Measurements from ENCODE around the gene PIGS.

PIGS gene

DNA sequence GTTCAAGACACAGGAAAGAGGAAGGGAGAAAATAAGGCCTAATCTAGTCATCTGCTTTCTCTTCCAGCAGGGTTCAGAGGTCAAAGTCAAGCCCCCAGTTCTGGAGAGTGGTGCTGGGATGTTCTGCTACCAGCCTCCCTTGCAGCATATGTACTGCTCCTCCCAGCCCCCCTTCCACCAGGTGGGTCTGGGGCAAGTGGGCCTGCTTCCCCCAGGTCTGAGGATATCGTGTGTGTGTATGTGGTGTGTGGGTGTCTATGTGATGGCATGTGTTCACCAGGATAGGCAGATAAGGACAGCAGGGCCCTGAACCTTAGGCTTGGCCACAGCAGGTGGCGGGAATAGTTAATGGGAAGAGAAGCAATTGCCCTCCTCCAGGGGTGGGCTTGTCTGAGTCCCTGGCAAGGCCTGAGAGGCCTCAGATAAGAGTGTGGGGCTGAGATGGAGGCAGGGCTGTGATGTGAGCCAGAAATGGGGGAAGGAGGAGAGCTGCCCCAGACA, 44.1 kb downstream of the PIGS start:
- TF ChIP-seq GABPA (IDR thresholded peaks at IDR 0.05; ENCODE audit: low read depth) (no peak), SPI1 (IDR thresholded peaks at IDR 0.05; ENCODE audit: borderline replicate concordance, low read depth) (no peak), POLR2AphosphoS5 (IDR thresholded peaks at IDR 0.05; ENCODE audit: low read depth) (no peak)
- TF ChIP-seq, protein P1, sequence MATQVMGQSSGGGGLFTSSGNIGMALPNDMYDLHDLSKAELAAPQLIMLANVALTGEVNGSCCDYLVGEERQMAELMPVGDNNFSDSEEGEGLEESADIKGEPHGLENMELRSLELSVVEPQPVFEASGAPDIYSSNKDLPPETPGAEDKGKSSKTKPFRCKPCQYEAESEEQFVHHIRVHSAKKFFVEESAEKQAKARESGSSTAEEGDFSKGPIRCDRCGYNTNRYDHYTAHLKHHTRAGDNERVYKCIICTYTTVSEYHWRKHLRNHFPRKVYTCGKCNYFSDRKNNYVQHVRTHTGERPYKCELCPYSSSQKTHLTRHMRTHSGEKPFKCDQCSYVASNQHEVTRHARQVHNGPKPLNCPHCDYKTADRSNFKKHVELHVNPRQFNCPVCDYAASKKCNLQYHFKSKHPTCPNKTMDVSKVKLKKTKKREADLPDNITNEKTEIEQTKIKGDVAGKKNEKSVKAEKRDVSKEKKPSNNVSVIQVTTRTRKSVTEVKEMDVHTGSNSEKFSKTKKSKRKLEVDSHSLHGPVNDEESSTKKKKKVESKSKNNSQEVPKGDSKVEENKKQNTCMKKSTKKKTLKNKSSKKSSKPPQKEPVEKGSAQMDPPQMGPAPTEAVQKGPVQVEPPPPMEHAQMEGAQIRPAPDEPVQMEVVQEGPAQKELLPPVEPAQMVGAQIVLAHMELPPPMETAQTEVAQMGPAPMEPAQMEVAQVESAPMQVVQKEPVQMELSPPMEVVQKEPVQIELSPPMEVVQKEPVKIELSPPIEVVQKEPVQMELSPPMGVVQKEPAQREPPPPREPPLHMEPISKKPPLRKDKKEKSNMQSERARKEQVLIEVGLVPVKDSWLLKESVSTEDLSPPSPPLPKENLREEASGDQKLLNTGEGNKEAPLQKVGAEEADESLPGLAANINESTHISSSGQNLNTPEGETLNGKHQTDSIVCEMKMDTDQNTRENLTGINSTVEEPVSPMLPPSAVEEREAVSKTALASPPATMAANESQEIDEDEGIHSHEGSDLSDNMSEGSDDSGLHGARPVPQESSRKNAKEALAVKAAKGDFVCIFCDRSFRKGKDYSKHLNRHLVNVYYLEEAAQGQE (IDR thresholded peaks at IDR 0.05; ENCODE audit: insufficient replicate concordance, low read depth) = no peak
- TF ChIP-seq, protein P2, sequence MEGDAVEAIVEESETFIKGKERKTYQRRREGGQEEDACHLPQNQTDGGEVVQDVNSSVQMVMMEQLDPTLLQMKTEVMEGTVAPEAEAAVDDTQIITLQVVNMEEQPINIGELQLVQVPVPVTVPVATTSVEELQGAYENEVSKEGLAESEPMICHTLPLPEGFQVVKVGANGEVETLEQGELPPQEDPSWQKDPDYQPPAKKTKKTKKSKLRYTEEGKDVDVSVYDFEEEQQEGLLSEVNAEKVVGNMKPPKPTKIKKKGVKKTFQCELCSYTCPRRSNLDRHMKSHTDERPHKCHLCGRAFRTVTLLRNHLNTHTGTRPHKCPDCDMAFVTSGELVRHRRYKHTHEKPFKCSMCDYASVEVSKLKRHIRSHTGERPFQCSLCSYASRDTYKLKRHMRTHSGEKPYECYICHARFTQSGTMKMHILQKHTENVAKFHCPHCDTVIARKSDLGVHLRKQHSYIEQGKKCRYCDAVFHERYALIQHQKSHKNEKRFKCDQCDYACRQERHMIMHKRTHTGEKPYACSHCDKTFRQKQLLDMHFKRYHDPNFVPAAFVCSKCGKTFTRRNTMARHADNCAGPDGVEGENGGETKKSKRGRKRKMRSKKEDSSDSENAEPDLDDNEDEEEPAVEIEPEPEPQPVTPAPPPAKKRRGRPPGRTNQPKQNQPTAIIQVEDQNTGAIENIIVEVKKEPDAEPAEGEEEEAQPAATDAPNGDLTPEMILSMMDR (IDR thresholded peaks at IDR 0.05; ENCODE audit: insufficient read depth, low read length) = no peak

DNA sequence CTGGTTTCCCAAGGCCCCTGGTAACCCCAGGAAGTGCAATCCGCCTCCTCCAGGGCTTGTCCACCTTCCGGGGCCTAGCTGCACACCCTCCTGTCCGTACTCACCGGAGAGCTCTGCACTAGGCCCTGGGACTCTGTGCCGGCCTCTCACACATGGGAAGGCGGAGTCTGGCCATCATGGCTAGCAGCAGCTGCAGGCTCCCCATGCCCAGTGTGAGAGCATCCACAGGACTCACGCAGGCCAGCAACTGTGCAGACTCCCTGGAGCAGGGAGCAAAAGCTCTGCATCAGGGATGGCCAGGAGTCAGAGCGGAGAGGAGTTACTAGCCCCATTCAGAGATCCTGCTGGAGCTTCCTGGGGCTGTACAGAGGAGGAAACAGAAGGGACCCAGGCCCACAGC, 44.9 kb downstream of the PIGS start:
- Histone ChIP-seq H3K27ac (replicated peaks) (no peak overlapping the region), H3K4me3 (replicated peaks; ENCODE audit: insufficient read depth, low read length) (no peak overlapping the region), H3K27me3 (ENCODE audit: insufficient read depth, poor library complexity, severe bottlenecking) (no peaks in the 10 kb centered on the region)
- TF ChIP-seq GABPA (IDR thresholded peaks at IDR 0.05; ENCODE audit: low read depth) (no peak), SPI1 (IDR thresholded peaks at IDR 0.05; ENCODE audit: borderline replicate concordance, low read depth) (no peak)
- no peak for DNase-seq (ENCODE audit: low read depth in 1 of 2, low spot score in 1 of 2)

More for the DNA sequence above, 44.1 kb downstream of the PIGS start:
- no peak for DNase-seq (ENCODE audit: low read depth in 1 of 2, low spot score in 1 of 2)
- Histone ChIP-seq H3K4me3 (replicated peaks; ENCODE audit: insufficient read depth, low read length) (no peak overlapping the region), H3K27ac (replicated peaks) (no peak overlapping the region), H3K27me3 (ENCODE audit: insufficient read depth, poor library complexity, severe bottlenecking) (no peaks in the 10 kb centered on the region)

DNA sequence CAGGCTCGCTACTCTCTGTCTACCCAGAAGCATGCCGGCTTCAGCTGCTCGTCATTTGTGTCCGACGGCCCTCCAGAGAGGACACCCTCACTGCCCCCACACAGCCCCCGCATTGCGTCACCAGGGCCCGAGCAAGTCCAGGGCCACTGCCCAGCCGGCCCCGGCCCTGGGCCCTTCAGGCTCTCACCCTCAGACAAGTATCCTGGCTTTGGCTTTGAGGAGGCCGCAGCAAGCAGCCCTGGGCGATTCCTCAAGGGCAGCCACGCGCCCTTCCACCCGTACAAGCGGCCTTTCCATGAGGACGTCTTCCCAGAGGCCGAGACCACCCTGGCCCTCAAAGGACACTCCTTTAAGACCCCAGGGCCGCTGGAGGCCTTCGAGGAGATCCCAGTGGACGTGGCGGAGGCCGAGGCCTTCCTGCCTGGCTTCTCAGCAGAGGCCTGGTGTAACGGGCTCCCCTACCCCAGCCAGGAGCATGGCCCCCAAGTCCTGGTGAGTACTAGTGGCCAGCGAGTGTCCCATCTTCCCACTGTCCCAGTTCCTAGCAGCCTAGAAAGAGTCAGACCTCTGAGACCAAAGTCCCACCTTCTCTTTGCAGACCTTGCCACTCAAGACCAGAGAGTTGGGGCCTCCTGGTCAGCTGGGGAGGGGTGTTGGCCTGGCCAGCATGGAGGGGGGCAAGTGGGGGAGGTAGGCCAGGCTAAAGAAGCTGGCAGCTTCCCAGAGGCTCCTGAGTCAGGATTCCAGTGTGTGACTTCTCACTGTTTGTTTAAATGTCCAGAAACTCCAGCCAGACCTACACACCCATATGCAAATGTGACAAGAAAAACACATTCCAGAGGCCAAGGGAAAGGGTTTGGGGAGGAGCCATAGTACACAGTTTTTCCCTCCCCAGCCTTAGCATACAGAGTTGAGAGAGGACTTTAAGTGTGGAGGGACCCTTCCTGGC, 46.6 kb downstream of the PIGS start:
- no peak for DNase-seq (ENCODE audit: low read depth in 1 of 2, low spot score in 1 of 2)
- Histone ChIP-seq H3K27ac (replicated peaks) (no peak overlapping the region), H3K4me3 (replicated peaks; ENCODE audit: insufficient read depth, low read length) (no peak overlapping the region), H3K27me3 (ENCODE audit: insufficient read depth, poor library complexity, severe bottlenecking) (no peaks in the 10 kb centered on the region)
- TF ChIP-seq POLR2AphosphoS5 (IDR thresholded peaks at IDR 0.05; ENCODE audit: low read depth) = no peak
- TF ChIP-seq GABPA (IDR thresholded peaks at IDR 0.05; ENCODE audit: low read depth) = no peak
- TF ChIP-seq, protein P1 (IDR thresholded peaks at IDR 0.05; ENCODE audit: insufficient replicate concordance, low read depth) = no peak
- TF ChIP-seq, protein P2 (IDR thresholded peaks at IDR 0.05; ENCODE audit: insufficient read depth, low read length) = no peak
- TF ChIP-seq SPI1 (IDR thresholded peaks at IDR 0.05; ENCODE audit: borderline replicate concordance, low read depth) = no peak

DNA sequence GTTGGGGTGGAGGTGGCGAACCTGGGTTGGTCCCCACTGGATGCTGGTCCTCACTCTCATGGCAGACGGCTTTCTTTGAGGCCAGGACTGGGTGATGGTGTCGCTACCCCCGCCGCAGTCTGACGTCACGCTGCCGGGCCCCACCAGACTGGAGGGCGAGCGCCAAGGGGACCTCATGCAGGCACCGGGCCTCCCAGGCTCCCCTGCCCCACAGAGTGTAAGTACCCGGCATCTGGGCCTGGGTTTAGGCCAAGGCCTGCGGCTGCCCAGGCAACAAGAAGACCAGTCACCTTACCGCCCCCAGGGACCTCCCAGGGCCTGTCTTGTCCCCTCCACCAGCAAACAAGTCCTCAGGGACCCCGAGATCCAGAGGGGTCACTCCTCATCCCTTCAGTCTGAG, 47.4 kb downstream of the PIGS start:
- DNase-seq (ENCODE audit: low read depth in 1 of 2, low spot score in 1 of 2) = no peak
- H3K27ac ChIP-seq (replicated peaks) = no peak overlapping the region
- H3K4me3 ChIP-seq (replicated peaks; ENCODE audit: insufficient read depth, low read length) = no peak overlapping the region
- TF ChIP-seq SPI1 (IDR thresholded peaks at IDR 0.05; ENCODE audit: borderline replicate concordance, low read depth) (no peak), GABPA (IDR thresholded peaks at IDR 0.05; ENCODE audit: low read depth) (no peak), POLR2AphosphoS5 (IDR thresholded peaks at IDR 0.05; ENCODE audit: low read depth) (no peak)
- TF ChIP-seq, protein P2 (IDR thresholded peaks at IDR 0.05; ENCODE audit: insufficient read depth, low read length) = no peak
- TF ChIP-seq, protein P1 (IDR thresholded peaks at IDR 0.05; ENCODE audit: insufficient replicate concordance, low read depth) = no peak
- H3K27me3 ChIP-seq (ENCODE audit: insufficient read depth, poor library complexity, severe bottlenecking) = no peaks in the 10 kb centered on the region
